Fibroblast of skin of right quadriceps (primary cell): Measurements from ENCODE around the gene AKAP14.
"Not testable (repeated sequence)": the region's sequence is repeated elsewhere in the genome, so short reads cannot be mapped to it uniquely, and the experiment has no call there.

ENCODE experiments used
- DNase-seq: peaks from one replicate; pipeline ENCODE4 v3.0.0-alpha.2; 2013

Gene AKAP14

DNA sequence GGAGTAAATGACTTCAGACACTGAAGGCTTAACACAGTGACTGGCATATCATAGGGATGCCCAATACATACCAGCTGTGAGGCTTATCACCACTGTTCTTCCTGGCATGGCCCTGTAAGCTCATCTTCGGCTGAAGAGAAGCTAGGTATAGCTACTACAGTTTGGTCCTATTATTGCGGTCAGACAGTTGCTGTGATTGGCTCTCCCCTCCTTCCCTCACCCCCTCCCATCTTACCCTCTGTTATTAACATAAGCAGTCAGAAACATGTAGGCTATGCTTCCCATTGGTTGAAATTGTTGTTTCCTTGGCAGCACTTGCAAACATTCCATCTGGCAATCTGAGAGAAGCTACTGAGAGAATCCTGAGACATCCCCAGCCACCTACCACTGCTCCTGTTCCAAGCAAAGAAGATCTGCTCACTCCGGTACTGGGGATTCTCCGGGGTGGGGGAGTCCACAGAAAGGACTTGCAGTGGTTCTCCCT is at the start of gene AKAP14:
TSS of gene AKAP14 (plus strand) at position 51 of the 484 bp plus-strand sequence. CDS start 7,331 bp downstream, outside the sequence.
- DNase-seq, result no peak

- peak; percentile 98 for DNase-seq
Observed at GRCh38 chrX:119852382-119853353, 43.0 kb upstream of the AKAP14 start, which contains the start of gene UPF3B. UPF3B (minus strand) TSS chrX:119852963; CDS start chrX:119852928, 35 bp downstream.

- DNase-seq, result no peak
Observed at GRCh38 chrX:119853444-119853843, 42.2 kb upstream of the AKAP14 start.

DNA sequence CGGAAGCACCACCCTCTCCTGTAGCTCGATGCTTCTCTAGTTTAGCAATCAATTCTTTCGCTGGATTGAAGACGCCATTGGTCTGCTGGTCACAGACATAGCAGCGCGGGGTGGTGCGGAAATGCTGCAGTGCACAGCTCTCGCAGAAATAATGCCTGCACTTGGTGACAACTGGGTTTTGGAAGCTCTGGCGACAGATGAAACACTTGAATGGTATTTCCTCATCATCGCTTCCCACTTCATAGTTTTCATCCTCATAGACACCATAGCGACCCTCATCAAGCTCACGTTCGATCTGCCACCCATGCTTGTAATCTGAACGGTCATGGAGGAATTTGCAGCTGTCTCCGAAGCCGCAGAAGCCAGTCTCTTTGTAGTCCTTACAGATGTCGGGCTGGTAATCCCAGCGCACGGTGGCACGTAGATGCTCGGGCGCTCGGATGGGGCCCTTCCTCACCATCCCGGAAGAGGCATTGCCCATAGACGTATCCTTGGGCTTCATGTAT is 25.0 kb upstream of the AKAP14 start:
- DNase-seq, result peak; percentile 24

GRCh38 chrX:119871245-119871598 is 24.5 kb upstream of the AKAP14 start:
- DNase-seq, result no peak

- peak; percentile 79 for DNase-seq
Observed at GRCh38 chrX:119871599-119872395, 23.9 kb upstream of the AKAP14 start, which contains the start of the genes NDUFA1 and RNF113A. NDUFA1 (plus strand) TSS chrX:119871832; CDS start chrX:119871912, 80 bp downstream. RNF113A (minus strand) TSS chrX:119871733; CDS start chrX:119871613, 120 bp downstream.

DNA sequence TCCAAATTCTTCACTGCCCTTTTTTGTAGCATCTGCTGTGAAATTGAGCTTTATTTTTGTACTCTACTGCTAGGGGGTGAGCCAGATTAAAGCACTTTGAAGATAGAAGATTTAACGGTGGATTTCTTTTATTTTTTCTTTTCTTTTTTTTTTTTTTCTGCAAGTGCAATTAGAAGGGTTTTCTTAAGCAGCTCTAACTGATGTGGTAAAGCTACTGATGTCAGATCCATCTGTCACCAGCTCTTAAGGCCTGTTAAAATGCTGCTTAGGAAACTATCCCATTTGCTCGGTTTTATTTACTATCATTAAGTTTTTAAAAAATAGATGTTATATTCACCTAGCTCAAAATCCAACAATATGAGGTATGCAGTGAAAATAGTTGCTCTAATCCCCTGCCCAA is 17.0 kb upstream of the AKAP14 start:
- DNase-seq, result no peak

GRCh38 chrX:119880076-119880475 is 15.6 kb upstream of the AKAP14 start:
- DNase-seq, result no peak

DNA sequence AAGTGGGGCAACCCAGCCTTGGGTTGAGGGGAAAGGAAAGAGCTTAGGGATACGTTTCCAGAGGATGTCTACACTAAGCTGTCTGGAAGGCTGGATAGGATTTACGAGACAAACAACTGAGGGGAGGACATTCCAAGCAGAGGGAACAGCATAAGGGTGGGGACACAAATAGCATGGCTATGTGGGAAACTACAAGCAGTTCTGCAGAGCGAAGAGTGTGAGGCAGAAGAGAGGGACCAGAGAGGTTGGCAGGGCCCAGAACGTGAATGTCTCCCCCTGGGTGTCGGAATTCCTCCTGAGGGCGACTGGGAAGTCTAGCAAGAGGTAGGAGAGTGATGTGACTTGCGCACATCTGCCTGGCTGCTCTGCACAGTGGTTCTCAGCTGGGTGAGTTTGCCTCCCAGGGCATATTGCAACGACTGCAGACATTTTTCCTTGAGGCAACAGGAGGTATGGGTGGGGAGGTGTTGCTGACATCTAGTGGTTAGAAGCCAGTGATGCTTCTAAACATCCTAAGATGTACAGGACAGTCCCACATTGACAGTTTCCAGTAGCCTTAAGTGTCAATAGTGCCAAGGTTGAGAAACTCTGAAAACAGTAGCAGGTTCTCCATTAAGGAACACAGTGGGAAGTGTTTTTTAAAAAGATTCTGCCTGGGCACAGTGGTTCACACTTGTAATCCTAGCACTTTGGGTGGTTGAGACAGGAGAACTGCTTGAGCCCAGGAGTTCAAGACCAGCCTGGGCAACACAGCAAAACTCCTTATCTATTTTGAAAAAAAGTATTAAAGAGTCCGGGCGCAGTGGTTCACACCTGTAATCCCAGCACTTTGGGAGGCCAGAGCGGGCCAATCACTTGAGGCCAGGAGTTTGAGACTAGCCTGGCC is 14.9 kb upstream of the AKAP14 start:
- DNase-seq, result peak; percentile 39

DNA sequence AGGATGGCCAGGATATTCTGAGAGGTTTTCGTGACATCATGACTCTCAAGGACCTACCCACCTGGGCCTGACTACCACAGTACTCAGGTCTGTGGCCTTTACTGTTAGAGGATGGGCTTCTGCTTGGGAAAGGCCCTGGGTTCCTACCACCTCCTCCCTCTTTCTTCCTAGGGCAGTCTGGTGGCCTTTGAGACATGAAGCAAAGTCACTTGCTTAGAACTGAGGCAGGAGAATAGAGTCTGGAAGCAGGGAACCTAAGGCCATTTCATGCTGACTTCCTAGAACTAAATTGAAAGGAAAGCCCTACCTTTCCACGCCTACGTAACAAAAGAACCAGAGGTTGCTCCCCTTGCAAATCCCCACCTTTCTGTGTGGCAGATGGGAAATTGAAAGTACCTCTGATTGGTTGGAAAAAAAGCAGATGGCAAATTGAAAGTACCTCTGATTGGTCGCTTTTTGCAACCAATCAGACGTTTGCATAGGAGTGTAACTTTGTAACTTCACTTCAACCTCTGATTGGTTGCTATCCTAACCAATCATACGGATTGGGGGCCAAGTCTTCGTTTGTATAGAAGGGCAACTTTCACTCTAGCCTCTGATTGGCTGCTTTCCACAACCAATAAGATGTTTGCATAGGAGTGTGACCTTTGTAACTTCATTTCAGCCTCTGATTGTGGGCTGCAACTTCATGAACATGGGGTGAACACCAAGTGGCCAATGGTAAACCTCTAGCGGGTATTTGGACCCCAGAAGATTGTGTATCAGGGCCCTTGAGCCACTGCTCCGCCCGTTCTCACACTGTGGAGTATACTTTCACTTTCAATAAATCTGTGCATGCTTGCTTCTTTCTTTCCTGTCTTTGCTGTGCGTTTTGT is 9.9 kb upstream of the AKAP14 start:
- peak; percentile 30 for DNase-seq

DNA sequence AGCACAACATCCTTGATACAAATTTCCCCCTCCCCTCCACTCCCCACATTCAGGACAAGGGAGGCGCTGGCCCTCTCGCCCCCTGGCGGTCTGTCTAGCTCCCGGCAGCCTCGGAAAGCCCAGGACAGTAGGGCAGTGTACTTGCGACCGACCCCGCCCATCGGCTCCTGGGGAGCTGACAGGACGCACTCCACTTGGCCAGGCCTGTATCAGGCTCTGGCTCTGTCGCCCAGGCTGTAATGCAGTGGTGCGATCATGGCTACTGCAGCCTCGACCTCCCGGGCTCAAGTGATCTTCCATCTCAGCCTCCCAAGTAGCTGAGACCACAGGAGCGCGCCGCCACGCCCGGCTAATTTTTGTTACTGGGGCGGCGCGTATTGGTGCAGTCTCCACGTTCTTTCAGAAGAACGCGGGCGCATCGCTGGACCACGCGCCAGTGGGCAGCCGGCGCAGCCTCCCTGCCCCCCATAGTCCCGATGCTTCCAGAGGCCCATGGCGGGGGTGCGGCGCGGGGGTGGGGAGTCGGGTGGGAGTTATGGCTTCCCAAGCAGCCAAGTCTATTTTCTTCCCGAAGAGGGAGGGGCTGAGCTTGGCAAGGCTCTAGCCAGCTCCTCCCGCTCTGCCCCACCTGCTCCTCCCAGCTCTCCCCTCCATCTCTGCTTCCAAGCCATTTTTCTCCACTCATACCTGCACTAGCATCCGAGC is 7.8 kb upstream of the AKAP14 start:
- peak; percentile 38 for DNase-seq

DNA sequence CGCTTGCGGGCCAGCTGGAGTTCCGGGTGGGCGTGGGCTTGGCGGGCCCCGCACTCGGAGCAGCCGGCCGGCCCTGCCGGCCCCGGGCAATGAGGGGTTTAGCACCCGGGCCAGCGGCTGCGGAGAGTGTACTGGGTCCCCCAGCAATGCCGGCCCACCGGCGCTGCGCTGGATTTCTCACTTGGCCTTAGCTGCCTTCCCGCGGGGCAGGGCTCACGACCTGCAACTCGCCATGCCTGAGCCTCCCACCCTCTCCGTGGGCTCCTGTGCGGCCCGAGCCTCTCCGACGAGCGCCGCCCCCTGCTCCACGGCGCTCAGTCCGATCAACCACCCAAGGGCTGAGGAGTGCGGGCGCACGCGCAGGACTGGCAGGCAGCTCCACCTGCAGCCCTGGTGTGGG is 5.1 kb upstream of the AKAP14 start:
- DNase-seq, result not testable (repeated sequence)

- DNase-seq, result not testable (repeated sequence)
Observed at GRCh38 chrX:119891961-119892692, 3.6 kb upstream of the AKAP14 start.

DNA sequence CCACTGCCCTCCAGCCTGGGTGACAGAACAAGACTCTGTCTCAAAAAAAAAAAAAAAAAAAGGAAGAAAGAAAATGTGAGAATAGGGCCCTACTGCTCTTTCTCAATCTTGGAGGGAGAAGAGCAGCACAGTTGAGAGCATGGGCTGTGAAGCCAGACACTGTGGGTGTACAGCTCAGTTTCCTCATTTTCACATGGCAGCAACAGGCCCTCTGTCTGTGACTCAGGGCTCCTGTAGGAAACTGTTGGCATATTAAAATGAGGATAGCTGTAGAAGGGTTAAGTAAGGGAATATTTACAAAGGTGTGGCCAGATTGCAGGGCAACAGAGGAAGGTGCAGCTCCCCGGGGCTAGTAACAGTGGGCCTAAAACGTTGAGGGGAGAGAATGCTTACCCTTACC is 3.4 kb downstream of the AKAP14 start:
- no peak for DNase-seq

DNA sequence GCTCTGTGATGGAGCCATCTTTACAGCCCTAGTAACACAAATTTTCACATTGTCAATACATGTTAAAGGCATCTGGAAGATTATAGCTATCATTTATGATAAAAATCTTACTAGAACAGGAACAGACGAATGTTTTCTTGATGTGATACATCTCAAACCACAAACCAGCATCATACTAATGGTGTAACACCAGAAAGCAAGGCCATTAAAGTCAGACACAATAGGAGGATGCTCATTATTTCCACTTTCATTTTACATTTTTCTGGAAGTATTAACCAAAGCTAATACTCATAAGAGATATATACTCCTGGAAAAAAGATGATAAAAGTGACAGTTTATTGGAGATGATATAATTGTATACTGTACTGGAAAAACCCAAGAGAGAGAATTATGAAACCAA is 5.3 kb downstream of the AKAP14 start:
- no peak for DNase-seq

DNA sequence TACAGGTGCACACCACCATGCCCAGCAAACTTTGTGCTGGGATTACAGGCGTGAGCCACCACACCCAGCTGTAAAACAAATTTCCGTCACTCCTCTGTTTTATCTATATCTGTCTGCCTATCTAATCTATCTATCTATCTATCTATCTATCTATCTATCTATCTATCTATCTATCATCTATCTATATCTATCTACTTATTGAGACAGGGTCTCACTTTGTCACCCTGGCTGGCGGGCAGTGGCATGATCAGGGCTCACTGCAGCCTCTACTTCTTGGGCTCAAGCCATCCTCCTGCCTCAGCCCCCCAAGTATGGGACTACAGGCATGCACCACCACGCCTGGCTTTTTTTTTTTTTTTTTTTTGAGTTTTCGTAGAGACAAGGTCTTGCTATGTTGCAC is 20.6 kb downstream of the AKAP14 start:
- DNase-seq, result no peak

- no peak for DNase-seq
Observed at GRCh38 chrX:119917877-119918276, 22.2 kb downstream of the AKAP14 start.

DNA sequence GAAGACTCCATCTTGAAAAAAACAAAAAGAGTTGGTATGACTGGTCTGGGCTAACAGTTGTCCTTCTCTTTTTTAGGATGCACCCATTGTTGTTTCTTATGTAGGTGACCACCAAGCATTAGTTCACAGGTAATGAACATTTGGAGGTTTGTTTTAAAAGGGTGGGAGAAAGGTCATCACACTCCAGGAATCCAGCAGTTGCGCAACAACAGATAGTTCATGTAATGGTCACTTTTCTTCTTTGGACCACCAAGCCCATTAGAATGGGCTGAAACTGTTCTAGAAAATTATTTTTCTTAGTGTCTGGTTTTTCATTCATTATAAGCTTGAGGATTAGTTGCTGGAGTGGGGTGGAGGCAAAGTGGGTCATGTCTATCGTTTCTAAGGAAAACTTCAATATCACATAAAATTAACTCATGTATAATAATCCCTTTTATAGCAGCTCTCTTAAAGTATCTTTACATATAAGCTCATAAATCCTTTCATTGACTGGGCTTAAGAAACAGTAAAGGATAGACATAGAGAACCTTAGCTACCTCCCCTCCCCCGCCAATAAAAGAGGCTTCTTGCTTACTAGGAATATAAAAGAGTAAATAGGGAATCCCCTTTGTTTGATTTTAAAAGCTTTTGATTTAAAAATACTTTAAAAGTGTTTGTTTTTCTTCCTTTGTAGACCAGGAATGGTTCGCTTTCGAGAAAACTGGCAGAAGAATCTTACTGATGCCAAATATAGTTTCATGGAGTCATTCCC is 24.3 kb downstream of the AKAP14 start:
- no peak for DNase-seq

GRCh38 chrX:119922391-119922790 is 26.7 kb downstream of the AKAP14 start:
- not testable (repeated sequence) for DNase-seq
